ENCODE data around the gene ZNF554. TPM values are rescaled to one million over a fixed set of nuclear protein-coding genes. Genes with fewer than 3 reads are reported as not detected.

Gene ZNF554
- polyA plus RNA-seq, 2 of the 4 experiments (the other 2 are of a cell fraction), result 0.54 to 0.65 TPM

DNA sequence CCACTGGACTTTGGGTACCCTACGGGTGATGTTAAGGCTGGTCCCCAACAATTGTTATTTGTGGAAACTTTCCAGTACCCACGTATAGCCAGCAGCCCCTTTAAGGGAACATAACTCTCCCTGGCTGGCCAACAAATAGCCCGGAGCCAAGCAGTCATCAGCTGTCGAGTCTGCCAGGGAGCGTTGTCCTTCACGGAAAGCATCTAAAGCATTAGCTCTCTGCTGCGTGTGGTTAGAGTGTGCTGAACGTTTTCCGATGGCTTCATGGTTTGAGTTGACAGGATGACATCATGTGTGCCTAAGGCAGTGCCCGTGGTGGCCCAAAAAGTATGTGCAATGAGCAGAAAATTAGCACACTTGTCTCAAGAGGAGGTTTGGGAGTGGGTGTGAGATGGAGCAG lies 44.1 kb downstream of the ZNF554 start:
- H3K9me3 ChIP-seq, result peaks cover 26% of the 10 kb centered on the region; the same call in 2 of the 3 replicates
- H3K4me1 ChIP-seq, result no peaks in the 10 kb centered on the region
- H3K27ac ChIP-seq, result no peak overlapping the region
- no peak overlapping the region for H3K4me2 ChIP-seq
- DNase-seq (ENCODE audit: low read depth in 1 of 2, low spot score in 1 of 2) (no peak), FAIRE-seq (no peak), ATAC-seq (no peak)
- ChIA-PET CTCF (interaction anchor here (0.6 kb wide), 1 partner anchor 24 kb away, joined by 3 read pairs; no protein-coding TSS in a partner anchor), POLR2A (no interaction called here)
- TF ChIP-seq CHD2 (IDR thresholded peaks at IDR 0.05; ENCODE audit: low read length, partially characterized antibody), result no peak
- TF ChIP-seq HOXB5 (CRISPR knock-in tag; IDR thresholded peaks at IDR 0.05), result no peak
- TF ChIP-seq NPAS2 (CRISPR knock-in tag; IDR thresholded peaks at IDR 0.05; ENCODE audit: borderline replicate concordance), result no peak
- no peak for TF ChIP-seq NR3C1 (IDR thresholded peaks at IDR 0.05)
- TF ChIP-seq POLR2AphosphoS2 (conservative IDR thresholded peaks at IDR 0.05; ENCODE audit: low read length), result no peak
- no peak for TF ChIP-seq RAD21 (conservative IDR thresholded peaks at IDR 0.05 in 1 of 2, IDR thresholded peaks at IDR 0.05 in 1 of 2)
- TF ChIP-seq HOXB13 (CRISPR knock-in tag; IDR thresholded peaks at IDR 0.05; ENCODE audit: low read depth), result no peak
- no peak for TF ChIP-seq POLR2A (IDR thresholded peaks at IDR 0.05; ENCODE audit: low read length)
- TF ChIP-seq, protein P1, sequence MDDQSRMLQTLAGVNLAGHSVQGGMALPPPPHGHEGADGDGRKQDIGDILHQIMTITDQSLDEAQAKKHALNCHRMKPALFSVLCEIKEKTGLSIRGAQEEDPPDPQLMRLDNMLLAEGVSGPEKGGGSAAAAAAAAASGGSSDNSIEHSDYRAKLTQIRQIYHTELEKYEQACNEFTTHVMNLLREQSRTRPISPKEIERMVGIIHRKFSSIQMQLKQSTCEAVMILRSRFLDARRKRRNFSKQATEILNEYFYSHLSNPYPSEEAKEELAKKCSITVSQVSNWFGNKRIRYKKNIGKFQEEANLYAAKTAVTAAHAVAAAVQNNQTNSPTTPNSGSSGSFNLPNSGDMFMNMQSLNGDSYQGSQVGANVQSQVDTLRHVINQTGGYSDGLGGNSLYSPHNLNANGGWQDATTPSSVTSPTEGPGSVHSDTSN (IDR thresholded peaks at IDR 0.05), result no peak
- TF ChIP-seq, protein P2, sequence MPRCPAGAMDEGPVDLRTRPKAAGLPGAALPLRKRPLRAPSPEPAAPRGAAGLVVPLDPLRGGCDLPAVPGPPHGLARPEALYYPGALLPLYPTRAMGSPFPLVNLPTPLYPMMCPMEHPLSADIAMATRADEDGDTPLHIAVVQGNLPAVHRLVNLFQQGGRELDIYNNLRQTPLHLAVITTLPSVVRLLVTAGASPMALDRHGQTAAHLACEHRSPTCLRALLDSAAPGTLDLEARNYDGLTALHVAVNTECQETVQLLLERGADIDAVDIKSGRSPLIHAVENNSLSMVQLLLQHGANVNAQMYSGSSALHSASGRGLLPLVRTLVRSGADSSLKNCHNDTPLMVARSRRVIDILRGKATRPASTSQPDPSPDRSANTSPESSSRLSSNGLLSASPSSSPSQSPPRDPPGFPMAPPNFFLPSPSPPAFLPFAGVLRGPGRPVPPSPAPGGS (IDR thresholded peaks at IDR 0.05), result no peak
- TF ChIP-seq FOXS1 (CRISPR knock-in tag; IDR thresholded peaks at IDR 0.05), result no peak
- TF ChIP-seq RCOR1 (IDR thresholded peaks at IDR 0.05; ENCODE audit: low read depth, low read length), result no peak
- 19% methylated on average over 8 of the region's 10 CpGs for WGBS (ENCODE audit: missing lambda C conversion rate)
- H3K4me3 ChIP-seq, result no peak overlapping the region

DNA sequence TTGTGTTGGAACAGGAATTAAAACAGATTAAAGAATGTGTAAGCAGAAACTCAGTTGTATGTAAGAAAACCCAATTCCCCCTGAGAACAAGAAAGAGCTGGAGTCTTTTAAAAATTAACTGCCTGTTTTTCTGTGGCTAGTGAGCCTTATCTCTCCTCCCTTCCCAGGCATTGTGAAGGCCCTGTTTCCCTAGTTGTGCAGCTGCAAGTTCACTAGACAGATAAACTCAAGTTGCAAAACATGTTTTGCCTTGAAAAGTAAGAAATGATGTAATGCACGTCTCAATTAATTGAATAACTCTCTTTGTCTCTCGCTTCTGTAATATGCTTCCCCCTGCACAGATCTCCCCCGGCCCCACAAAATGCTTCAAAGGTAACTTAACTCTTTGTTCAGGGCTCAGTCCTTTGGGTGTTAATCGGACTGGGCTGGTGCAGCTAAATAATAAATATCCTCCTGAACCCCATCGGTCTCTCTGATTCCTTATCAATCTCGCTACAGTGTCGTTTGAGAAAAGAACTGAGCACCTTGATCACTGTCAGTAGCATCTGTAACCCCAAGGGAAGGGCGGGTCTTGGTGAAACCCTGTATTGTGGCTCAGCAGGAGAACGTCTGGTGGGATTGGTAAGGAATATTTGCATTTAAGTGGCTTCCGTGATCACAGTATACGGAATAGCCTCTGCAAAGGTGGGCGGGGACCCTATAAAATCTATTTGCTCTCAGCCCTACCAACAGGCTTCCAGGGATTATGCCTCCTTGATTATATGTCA lies 45.8 kb downstream of the ZNF554 start:
- Histone ChIP-seq H3K27ac (no peak overlapping the region), H3K4me3 (no peak overlapping the region), H3K4me1 (no peaks in the 10 kb centered on the region), H3K4me2 (no peak overlapping the region), H3K9me3 (peaks cover 18% of the 10 kb centered on the region; the same call in 2 of the 3 replicates)
- ChIA-PET POLR2A (no interaction called here), CTCF (interaction anchor here (0.6 kb wide), 1 partner anchor 85 kb away, joined by 3 read pairs; no protein-coding TSS in a partner anchor)
- 18% methylated on average over 12 of the region's 12 CpGs for WGBS (ENCODE audit: missing lambda C conversion rate)
- no peak for DNase-seq (ENCODE audit: low read depth in 1 of 2, low spot score in 1 of 2)
- no peak for FAIRE-seq
- TF ChIP-seq POLR2AphosphoS2 (conservative IDR thresholded peaks at IDR 0.05; ENCODE audit: low read length) (no peak), MAFK (IDR thresholded peaks at IDR 0.05; ENCODE audit: partially characterized antibody) (no peak), POLR2A (IDR thresholded peaks at IDR 0.05; ENCODE audit: low read length) (no peak), NR3C1 (IDR thresholded peaks at IDR 0.05) (no peak), PHF8 (IDR thresholded peaks at IDR 0.05; ENCODE audit: borderline replicate concordance, low read depth) (no peak), ZNF302 (CRISPR knock-in tag; IDR thresholded peaks at IDR 0.05) (no peak), HOXA7 (CRISPR knock-in tag; IDR thresholded peaks at IDR 0.05) (no peak), FOSB (CRISPR knock-in tag; IDR thresholded peaks at IDR 0.05) (no peak), BHLHE40 (IDR thresholded peaks at IDR 0.05; ENCODE audit: low read depth, low read length) (no peak), HDAC2 (IDR thresholded peaks at IDR 0.05) (no peak), KDM5A (IDR thresholded peaks at IDR 0.05) (no peak), TFCP2L1 (CRISPR knock-in tag; IDR thresholded peaks at IDR 0.05) (no peak), ZC3H11A (IDR thresholded peaks at IDR 0.05) (no peak), FOSL2 (IDR thresholded peaks at IDR 0.05) (no peak), FOSL2 (CRISPR knock-in tag; IDR thresholded peaks at IDR 0.05) (no peak)
- TF ChIP-seq, protein P3, sequence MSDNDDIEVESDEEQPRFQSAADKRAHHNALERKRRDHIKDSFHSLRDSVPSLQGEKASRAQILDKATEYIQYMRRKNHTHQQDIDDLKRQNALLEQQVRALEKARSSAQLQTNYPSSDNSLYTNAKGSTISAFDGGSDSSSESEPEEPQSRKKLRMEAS (IDR thresholded peaks at IDR 0.05), result no peak
- TF ChIP-seq, protein P4, sequence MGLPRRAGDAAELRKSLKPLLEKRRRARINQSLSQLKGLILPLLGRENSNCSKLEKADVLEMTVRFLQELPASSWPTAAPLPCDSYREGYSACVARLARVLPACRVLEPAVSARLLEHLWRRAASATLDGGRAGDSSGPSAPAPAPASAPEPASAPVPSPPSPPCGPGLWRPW (IDR thresholded peaks at IDR 0.05), result no peak
- TF ChIP-seq, protein P5, sequence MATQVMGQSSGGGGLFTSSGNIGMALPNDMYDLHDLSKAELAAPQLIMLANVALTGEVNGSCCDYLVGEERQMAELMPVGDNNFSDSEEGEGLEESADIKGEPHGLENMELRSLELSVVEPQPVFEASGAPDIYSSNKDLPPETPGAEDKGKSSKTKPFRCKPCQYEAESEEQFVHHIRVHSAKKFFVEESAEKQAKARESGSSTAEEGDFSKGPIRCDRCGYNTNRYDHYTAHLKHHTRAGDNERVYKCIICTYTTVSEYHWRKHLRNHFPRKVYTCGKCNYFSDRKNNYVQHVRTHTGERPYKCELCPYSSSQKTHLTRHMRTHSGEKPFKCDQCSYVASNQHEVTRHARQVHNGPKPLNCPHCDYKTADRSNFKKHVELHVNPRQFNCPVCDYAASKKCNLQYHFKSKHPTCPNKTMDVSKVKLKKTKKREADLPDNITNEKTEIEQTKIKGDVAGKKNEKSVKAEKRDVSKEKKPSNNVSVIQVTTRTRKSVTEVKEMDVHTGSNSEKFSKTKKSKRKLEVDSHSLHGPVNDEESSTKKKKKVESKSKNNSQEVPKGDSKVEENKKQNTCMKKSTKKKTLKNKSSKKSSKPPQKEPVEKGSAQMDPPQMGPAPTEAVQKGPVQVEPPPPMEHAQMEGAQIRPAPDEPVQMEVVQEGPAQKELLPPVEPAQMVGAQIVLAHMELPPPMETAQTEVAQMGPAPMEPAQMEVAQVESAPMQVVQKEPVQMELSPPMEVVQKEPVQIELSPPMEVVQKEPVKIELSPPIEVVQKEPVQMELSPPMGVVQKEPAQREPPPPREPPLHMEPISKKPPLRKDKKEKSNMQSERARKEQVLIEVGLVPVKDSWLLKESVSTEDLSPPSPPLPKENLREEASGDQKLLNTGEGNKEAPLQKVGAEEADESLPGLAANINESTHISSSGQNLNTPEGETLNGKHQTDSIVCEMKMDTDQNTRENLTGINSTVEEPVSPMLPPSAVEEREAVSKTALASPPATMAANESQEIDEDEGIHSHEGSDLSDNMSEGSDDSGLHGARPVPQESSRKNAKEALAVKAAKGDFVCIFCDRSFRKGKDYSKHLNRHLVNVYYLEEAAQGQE (IDR thresholded peaks at IDR 0.05), result no peak
- TF ChIP-seq, protein P1 (IDR thresholded peaks at IDR 0.05), result no peak
- TF ChIP-seq, protein P6, sequence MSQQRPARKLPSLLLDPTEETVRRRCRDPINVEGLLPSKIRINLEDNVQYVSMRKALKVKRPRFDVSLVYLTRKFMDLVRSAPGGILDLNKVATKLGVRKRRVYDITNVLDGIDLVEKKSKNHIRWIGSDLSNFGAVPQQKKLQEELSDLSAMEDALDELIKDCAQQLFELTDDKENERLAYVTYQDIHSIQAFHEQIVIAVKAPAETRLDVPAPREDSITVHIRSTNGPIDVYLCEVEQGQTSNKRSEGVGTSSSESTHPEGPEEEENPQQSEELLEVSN (IDR thresholded peaks at IDR 0.05; ENCODE audit: borderline replicate concordance, low read depth), result no peak
- no peak for ATAC-seq
